Uterus (tissue), 4 donors: ENCODE data around the gene ZFP69. TPM values are rescaled to one million over a fixed set of nuclear protein-coding genes. Genes with fewer than 3 reads are reported as not detected.
A peak's percentile ranks its signal among the peaks of the same experiment; 100 is the strongest.

ENCODE experiments used
- DNase-seq, 2 donors: peaks; one replicate each; pipeline ENCODE4 v3.0.0-alpha.2; 2019 to 2020
- H3K27ac ChIP-seq, 2 donors: fragments of 200-600 bp; sonication (generic); 1 replicate in 1 of 2; 2 replicates in 1 of 2; pipeline ENCODE4 v1.5.1; 2016 to 2018
- H3K27me3 ChIP-seq, 2 donors: fragments of 200-600 bp; sonication (generic); one replicate each; pipeline ENCODE4 v1.5.1; 2018 to 2019; ENCODE audit warnings: control low read depth in 1 of 2
- H3K36me3 ChIP-seq, 2 donors: fragments of 200-600 bp; sonication (generic); one replicate each; pipeline ENCODE4 v1.5.1; 2019; ENCODE audit warnings: control low read depth in 1 of 2
- H3K4me1 ChIP-seq, 2 donors: fragments of 200-600 bp; sonication (generic); one replicate each; pipeline ENCODE4 v1.5.1; 2018 to 2019; ENCODE audit warnings: control low read depth in 1 of 2
- H3K4me3 ChIP-seq, 2 donors: fragments of 200-600 bp; sonication (generic); 1 replicate in 1 of 2; 2 replicates in 1 of 2; pipeline ENCODE4 v1.5.1; 2018 to 2019; ENCODE audit warnings: mild to moderate bottlenecking in 1 of 2
- H3K9me3 ChIP-seq, 2 donors: fragments of 200-600 bp; sonication (generic); one replicate each; pipeline ENCODE4 v1.5.1; 2019; ENCODE audit warnings: control low read depth in 1 of 2
- CTCF ChIP-seq, 4 experiments: fragments of 200-600 bp in 2 of 4; fragments of 450-650 bp in 2 of 4; sonication (generic) in 2 of 4; IDR thresholded peaks; one replicate each; pipeline ENCODE4 v1.5.1; 2016 to 2019; ENCODE audit warnings: antibody characterized with exemption in 4 of 4, mild to moderate bottlenecking in 2 of 4, moderate library complexity in 1 of 4
- POLR2A ChIP-seq, 2 donors: fragments of 450-650 bp; IDR thresholded peaks; one replicate each; pipeline ENCODE4 v1.6.1; 2016; ENCODE audit warnings: antibody characterized with exemption in 2 of 2, mild to moderate bottlenecking in 1 of 2, moderate library complexity in 1 of 2
- intact Hi-C: fragments of 100-400 bp; cut with DNase I; formaldehyde crosslinking; loops from one replicate; pipeline ENCODE4 v1.15.1; 2023; ENCODE audit warnings: low total_unique reads
- total RNA-seq, 4 donors: library from RNA; depleted of rRNA in 3 of 4; stranded (reverse); fragments of >200 nt in 3 of 4; gene quantifications; one replicate each; pipeline versions ENCODE4 v1.1.0 to v1.2.4, GENCODE V29; 2014 to 2023
- donor health status: DM: yes; HTN: yes; CAD: no.

Gene ZFP69
- total RNA-seq, 4 donors from 2014 or later = 0.26 to 9.0 (median 6.2) TPM; not detected in 1

- no peak for TF ChIP-seq POLR2A (IDR thresholded peaks at IDR 0.05)
- peak; percentile 19 to 55 (median 42) for TF ChIP-seq CTCF (IDR thresholded peaks at IDR 0.05)
- Histone ChIP-seq H3K27ac (no peak overlapping the region), H3K9me3 (no peaks in the 10 kb centered on the region), H3K27me3 (no peaks in the 10 kb centered on the region), H3K4me1 (no peaks in the 10 kb centered on the region), H3K4me3 (no peak overlapping the region), H3K36me3 (no peaks in the 10 kb centered on the region)
- intact Hi-C loops = no loop called here
- DNase-seq = no peak
Observed at GRCh38 chr1:40438391-40439015, 38.6 kb upstream of the ZFP69 start.

- DNase-seq = no peak
- Histone ChIP-seq H3K27ac (no peak overlapping the region), H3K4me1 (no peaks in the 10 kb centered on the region), H3K4me3 (no peak overlapping the region), H3K9me3 (no peaks in the 10 kb centered on the region), H3K27me3 (no peaks in the 10 kb centered on the region), H3K36me3 (no peaks in the 10 kb centered on the region)
- intact Hi-C loops = no loop called here
- TF ChIP-seq POLR2A (IDR thresholded peaks at IDR 0.05) = no peak
- no peak for TF ChIP-seq CTCF (IDR thresholded peaks at IDR 0.05)
Observed at GRCh38 chr1:40439247-40439646, 37.8 kb upstream of the ZFP69 start.

GRCh38 chr1:40449684-40450494 is 27.2 kb upstream of the ZFP69 start, which contains the start of gene ZFP69B:
Gene ZFP69B, plus strand, starts transcription at chr1:40450476. Its CDS starts 486 bp downstream, at chr1:40450962.
- Histone ChIP-seq H3K27ac (peak within 1 kb of the TSS; percentile 74 to 78), H3K27me3 (no peaks in the 10 kb centered on the region), H3K36me3 (no peaks in the 10 kb centered on the region), H3K4me3 (peak within 1 kb of the TSS; percentile 44 to 56), H3K4me1 (no peaks in the 10 kb centered on the region), H3K9me3 (no peaks in the 10 kb centered on the region)
- peak in 3 of 4 experiments; percentile 16 to 32 (median 19) for TF ChIP-seq CTCF (IDR thresholded peaks at IDR 0.05)
- peak in 1 of 2 donors; percentile 68 for TF ChIP-seq POLR2A (IDR thresholded peaks at IDR 0.05)
- intact Hi-C loops = no loop called here
- DNase-seq = peak; percentile 87 to 93

- intact Hi-C loops = no loop called here
- peak in 1 of 2 donors; percentile 19 for DNase-seq
- TF ChIP-seq CTCF (IDR thresholded peaks at IDR 0.05) = no peak
- no peak for TF ChIP-seq POLR2A (IDR thresholded peaks at IDR 0.05)
Observed at GRCh38 chr1:40450495-40451237, 26.4 kb upstream of the ZFP69 start.

More at GRCh38 chr1:40450495-40451237, 26.4 kb upstream of the ZFP69 start:
- Histone ChIP-seq H3K27me3 (no peaks in the 10 kb centered on the region), H3K4me1 (no peaks in the 10 kb centered on the region), H3K4me3 (peak overlapping the region; percentile 44 to 56), H3K36me3 (no peaks in the 10 kb centered on the region), H3K9me3 (no peaks in the 10 kb centered on the region), H3K27ac (peak overlapping the region; percentile 74 to 78)
